HG03066 (cell line): ENCODE data around the gene OBSCN.

Experiments used
- ATAC-seq: cut with Tn5 transposase; IDR thresholded peaks from one replicate; pipeline ENCODE4 v1.9.1; 2021; ENCODE audit warnings: low read depth; ENCODE audit not compliant: unreplicated experiment

OBSCN gene

GRCh38 chr1:228273720-228274451, 66.0 kb downstream of the OBSCN start:
- no peak for ATAC-seq

- ATAC-seq: no peak
Observed at GRCh38 chr1:228274452-228275178, 66.8 kb downstream of the OBSCN start.

- no peak for ATAC-seq
Observed at GRCh38 chr1:228275179-228275429, 67.3 kb downstream of the OBSCN start.

GRCh38 chr1:228275430-228276173, 67.8 kb downstream of the OBSCN start:
- peak; percentile 83 for ATAC-seq

GRCh38 chr1:228276174-228276831, 68.5 kb downstream of the OBSCN start:
- no peak for ATAC-seq

GRCh38 chr1:228276901-228277490, 69.2 kb downstream of the OBSCN start:
- no peak for ATAC-seq

GRCh38 chr1:228277491-228278431, 69.9 kb downstream of the OBSCN start:
- no peak for ATAC-seq

- no peak for ATAC-seq
Observed at GRCh38 chr1:228278432-228278941, 70.6 kb downstream of the OBSCN start.

GRCh38 chr1:228279011-228279721, 71.3 kb downstream of the OBSCN start:
- ATAC-seq: no peak

GRCh38 chr1:228279722-228280105, 71.9 kb downstream of the OBSCN start:
- no peak for ATAC-seq

GRCh38 chr1:228280106-228280901, 72.5 kb downstream of the OBSCN start:
- no peak for ATAC-seq

GRCh38 chr1:228280961-228281591, 73.2 kb downstream of the OBSCN start:
- no peak for ATAC-seq

- ATAC-seq: no peak
Observed at GRCh38 chr1:228281631-228282328, 73.9 kb downstream of the OBSCN start.

GRCh38 chr1:228282329-228283042, 74.6 kb downstream of the OBSCN start:
- no peak for ATAC-seq

- ATAC-seq: no peak
Observed at GRCh38 chr1:228283043-228283371, 75.2 kb downstream of the OBSCN start.

- no peak for ATAC-seq
Observed at GRCh38 chr1:228283476-228284147, 75.8 kb downstream of the OBSCN start.
